ENCODE results near the gene CAVIN2.
"Not testable (repeated sequence)": the region's sequence is repeated elsewhere in the genome, so short reads cannot be mapped to it uniquely, and the experiment has no call there.

CAVIN2 gene

GRCh38 chr2:191797942-191798876, 48.7 kb downstream of the CAVIN2 start:
- peak; percentile 76 for DNase-seq

- peak; percentile 64 for DNase-seq
Measured at GRCh38 chr2:191797500-191797899, 49.4 kb downstream of the CAVIN2 start.

- no peak for DNase-seq
Measured at GRCh38 chr2:191795715-191796114, 51.2 kb downstream of the CAVIN2 start.

DNA sequence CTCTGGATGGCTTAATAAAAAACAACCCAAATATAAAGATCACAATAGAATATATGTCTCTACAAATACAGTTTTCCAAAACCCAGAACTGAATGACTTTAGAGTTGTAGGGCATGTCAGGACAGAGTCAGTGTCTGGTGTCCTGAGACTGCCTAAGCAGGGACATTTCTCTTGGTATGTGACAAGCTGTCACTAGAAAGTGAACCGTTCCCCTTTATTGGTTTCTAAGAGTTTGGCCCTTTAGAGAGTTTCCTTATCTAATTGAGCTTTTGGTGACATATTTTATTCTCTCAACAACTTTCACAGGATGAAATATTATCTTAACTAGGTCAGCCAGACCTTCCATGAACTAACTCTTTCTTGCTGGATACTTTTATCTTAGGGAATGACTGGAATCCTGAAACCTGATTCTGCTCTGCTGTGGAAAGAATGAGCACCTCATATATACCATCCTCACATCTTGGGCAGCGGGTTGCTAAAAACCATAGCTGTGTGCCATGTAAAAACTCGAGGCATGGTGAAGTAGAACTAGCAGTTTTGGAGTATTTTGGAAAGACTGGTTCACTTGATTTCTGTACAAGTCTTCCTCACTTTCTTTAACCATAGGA, 54.8 kb downstream of the CAVIN2 start:
- no peak for DNase-seq

DNA sequence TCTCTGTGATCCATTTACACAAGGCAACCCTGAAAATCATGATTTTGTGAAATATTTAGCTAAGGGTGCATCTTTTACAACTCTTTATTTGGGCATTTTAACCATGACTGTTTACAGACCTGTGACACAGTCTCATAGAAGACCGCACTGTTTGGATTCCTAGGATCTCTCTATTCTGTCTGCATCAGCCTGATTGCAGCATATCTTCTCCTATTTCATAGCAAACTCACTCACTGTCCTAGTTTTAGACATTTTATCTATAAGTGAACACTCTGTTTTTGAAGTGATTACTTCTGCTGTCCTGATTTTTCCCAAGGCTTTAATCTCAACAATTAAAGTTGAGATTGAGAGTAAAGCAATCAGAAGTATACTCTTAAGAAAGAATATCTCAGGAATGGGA, 56.2 kb downstream of the CAVIN2 start:
- no peak for DNase-seq

GRCh38 chr2:191789796-191790195, 57.1 kb downstream of the CAVIN2 start:
- no peak for DNase-seq

DNA sequence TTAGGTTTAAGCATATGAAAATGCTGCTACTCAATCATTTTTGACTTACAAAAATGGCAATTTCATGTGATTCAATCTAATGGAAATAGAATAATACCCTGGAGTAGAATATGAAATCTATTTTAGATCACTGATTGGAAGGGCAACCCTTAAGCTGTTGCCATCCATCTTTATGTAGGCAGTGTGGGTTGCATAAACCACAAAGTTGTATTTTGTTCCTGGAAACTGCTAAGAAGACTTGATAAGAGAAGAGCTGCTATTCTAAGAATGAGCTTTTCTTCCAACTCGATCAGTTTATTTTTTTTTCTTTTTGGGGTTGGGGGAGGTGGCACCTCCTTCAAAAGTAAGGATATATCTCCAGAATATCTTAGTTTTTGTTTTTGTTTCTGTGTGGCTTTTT, 60.2 kb downstream of the CAVIN2 start:
- DNase-seq: no peak

- not testable (repeated sequence) for DNase-seq
Measured at GRCh38 chr2:191785651-191786050, 61.2 kb downstream of the CAVIN2 start.

All from NCI-H1105 treated with DMSO at 0.1 percent for 48 hours (cell line).